SK-N-SH (cell line): ENCODE results near the gene MGA. TPM values are rescaled to one million over a fixed set of nuclear protein-coding genes. Genes with fewer than 3 reads are reported as not detected.

ENCODE experiments used
- CTCF ChIA-PET: fragments of 300-600, 350-600 bp; formaldehyde crosslinking; extraction: SDS; loops from one replicate; lab custom pipeline; 2021; lab: Yijun Ruan, JAX
- POLR2A ChIA-PET: fragments of 350-600 bp; sonication (Branson Sonifier 250); formaldehyde crosslinking; extraction: SDS; loops from one replicate; lab custom pipeline; 2020; ENCODE audit warnings: antibody characterized with exemption, inconsistent platforms; lab: Yijun Ruan, JAX
- DNase-seq: peaks from one replicate; pipeline ENCODE4 v3.0.0; 2012
- H2AFZ ChIP-seq: fragments of 200-600 bp; sonication (generic); 2 replicates; pipeline ENCODE4 v1.8.1; 2016; ENCODE audit warnings: antibody characterized with exemption, mild to moderate bottlenecking, low read depth
- H3F3A ChIP-seq: fragments of 200-600 bp; sonication (generic); replicated peaks from 2 replicates; pipeline ENCODE3; 2016; ENCODE audit warnings: antibody characterized with exemption, mild to moderate bottlenecking; ENCODE audit not compliant: insufficient read depth
- H3K27ac ChIP-seq, 2 experiments: fragments of 200-500 bp in 1 of 2; fragments of 200-600 bp in 1 of 2; sonication (Bioruptor generic) in 1 of 2; sonication (generic), shearing (Covaris generic) in 1 of 2; 2 replicates each; pipeline versions ENCODE4 v1.5.1 to v1.6.1; 2014 to 2016; ENCODE audit warnings: low read depth in 2 of 2, inconsistent platforms in 1 of 2, low read length in 1 of 2, mild to moderate bottlenecking in 1 of 2, mixed read lengths in 1 of 2
- H3K27me3 ChIP-seq: fragments of 200-600 bp; sonication (generic), shearing (Covaris generic); 2 replicates; pipeline ENCODE4 v1.6.1; 2016; ENCODE audit warnings: mixed run types; ENCODE audit not compliant: insufficient read depth
- H3K36me3 ChIP-seq, 2 experiments: fragments of 200-500 bp in 1 of 2; fragments of 200-600 bp in 1 of 2; sonication (Bioruptor generic) in 1 of 2; sonication (generic) in 1 of 2; replicated peaks in 1 of 2; 2 replicates each; pipeline versions ENCODE3 to v1.5.1; 2014 to 2016; ENCODE audit warnings: low read length in 1 of 2, mild to moderate bottlenecking in 1 of 2; ENCODE audit not compliant: insufficient read depth in 2 of 2, control insufficient read depth in 1 of 2
- H3K4me1 ChIP-seq, 2 experiments: fragments of 200-500 bp in 1 of 2; fragments of 200-600 bp in 1 of 2; sonication (Bioruptor generic) in 1 of 2; sonication (generic), shearing (Covaris generic) in 1 of 2; 2 replicates each; pipeline versions ENCODE4 v1.5.1 to v1.6.1; 2014 to 2016; ENCODE audit warnings: low read depth in 1 of 2, low read length in 1 of 2, mixed run types in 1 of 2; ENCODE audit not compliant: insufficient read depth in 2 of 2, control insufficient read depth in 1 of 2
- H3K4me2 ChIP-seq: fragments of 200-600 bp; sonication (generic), shearing (Covaris generic); 2 replicates; pipeline ENCODE4 v1.6.1; 2017; ENCODE audit warnings: mixed run types
- H3K4me3 ChIP-seq, 2 experiments: fragments of 200-500 bp in 1 of 2; fragments of 200-600 bp in 1 of 2; sonication (Bioruptor generic) in 1 of 2; sonication (generic), shearing (Covaris generic) in 1 of 2; 2 replicates each; pipeline versions ENCODE4 v1.5.1 to v1.8.1; 2014 to 2016; ENCODE audit warnings: low read depth in 2 of 2, inconsistent platforms in 1 of 2, low read length in 1 of 2, mild to moderate bottlenecking in 1 of 2, mixed read lengths in 1 of 2, moderate library complexity in 1 of 2
- H3K79me2 ChIP-seq: fragments of 200-600 bp; sonication (generic); 2 replicates; pipeline ENCODE4 v1.8.1; 2017; ENCODE audit warnings: mild to moderate bottlenecking; ENCODE audit not compliant: insufficient read depth
- H3K9ac ChIP-seq: fragments of 200-600 bp; sonication (generic); 2 replicates; pipeline ENCODE4 v1.6.1; 2017; ENCODE audit warnings: mixed run types
- H3K9me2 ChIP-seq: fragments of 200-600 bp; sonication (generic); 2 replicates; pipeline ENCODE4 v1.6.1; 2017; ENCODE audit warnings: mixed run types
- H3K9me3 ChIP-seq: fragments of 200-600 bp; sonication (generic); 2 replicates; pipeline ENCODE4 v1.6.1; 2017; ENCODE audit warnings: mixed run types, mild to moderate bottlenecking, moderate library complexity
- H4K20me1 ChIP-seq: fragments of 200-600 bp; sonication (generic); 2 replicates; pipeline ENCODE4 v1.6.1; 2017; ENCODE audit warnings: mild to moderate bottlenecking, mixed run types; ENCODE audit not compliant: insufficient read depth
- EZH2phosphoT487 ChIP-seq: fragments of 200-600 bp; sonication (generic); IDR thresholded peaks from 2 replicates; pipeline ENCODE4 v1.6.1; 2017; ENCODE audit warnings: low read depth, mixed run types, mild to moderate bottlenecking, antibody characterized with exemption, moderate library complexity, borderline replicate concordance
- FOSL2 ChIP-seq: IDR thresholded peaks from 2 replicates; pipeline ENCODE4 v1.4.0; 2012; ENCODE audit warnings: low read depth, mild to moderate bottlenecking, moderate library complexity, borderline replicate concordance
- FOXJ3 ChIP-seq: sonication (generic); formaldehyde crosslinking; IDR thresholded peaks from 2 replicates; pipeline ENCODE4 v1.5.1; 2020; ENCODE audit warnings: mild to moderate bottlenecking, missing genetic modification reagents
- FOXM1 ChIP-seq: IDR thresholded peaks from 2 replicates; pipeline ENCODE4 v1.4.0; 2012; ENCODE audit warnings: low read depth, mild to moderate bottlenecking
- GABPA ChIP-seq: IDR thresholded peaks from 2 replicates; pipeline ENCODE4 v1.4.0; 2012; ENCODE audit warnings: low read depth, mild to moderate bottlenecking
- GATA2 ChIP-seq: sonication (generic); formaldehyde crosslinking; IDR thresholded peaks from 2 replicates; pipeline ENCODE4 v1.5.0; 2020; ENCODE audit warnings: mild to moderate bottlenecking, missing genetic modification reagents
- MAX ChIP-seq: IDR thresholded peaks from 2 replicates; pipeline ENCODE4 v1.4.0; 2012; ENCODE audit warnings: low read depth
- MXI1 ChIP-seq: IDR thresholded peaks from 2 replicates; pipeline ENCODE4 v1.6.1; 2012; ENCODE audit warnings: mild to moderate bottlenecking, low read depth, low read length, improper control_type of control experiment
- NFIC ChIP-seq: IDR thresholded peaks from 2 replicates; pipeline ENCODE4 v1.4.0; 2012; ENCODE audit warnings: borderline replicate concordance
- PBX3 ChIP-seq: IDR thresholded peaks from 2 replicates; pipeline ENCODE4; 2012
- POLR2AphosphoS5 ChIP-seq: IDR thresholded peaks from 2 replicates; pipeline ENCODE4 v1.6.1; 2012; ENCODE audit warnings: low read depth, low read length
- RAD21 ChIP-seq: IDR thresholded peaks from 2 replicates; pipeline ENCODE4 v1.6.1; 2012; ENCODE audit warnings: mild to moderate bottlenecking, low read length
- RCOR1 ChIP-seq: fragments of 150-350 bp; IDR thresholded peaks from 2 replicates; pipeline ENCODE4 v1.6.1; 2017; ENCODE audit warnings: antibody characterized with exemption, low read length
- RFX5 ChIP-seq: IDR thresholded peaks from 2 replicates; pipeline ENCODE4 v1.6.1; 2012; ENCODE audit warnings: mild to moderate bottlenecking, improper control_type of control experiment, low read length
- SIN3A ChIP-seq: IDR thresholded peaks from 2 replicates; pipeline ENCODE4 v1.6.1; 2012; ENCODE audit warnings: low read depth, mild to moderate bottlenecking, low read length, moderate library complexity, borderline replicate concordance
- SMC3 ChIP-seq: IDR thresholded peaks from 2 replicates; pipeline ENCODE4 v1.6.1; 2012; ENCODE audit warnings: low read depth, low read length, improper control_type of control experiment
- TCF12 ChIP-seq: IDR thresholded peaks from 2 replicates; pipeline ENCODE4 v1.4.0; 2012
- USF1 ChIP-seq: IDR thresholded peaks from 2 replicates; pipeline ENCODE4 v1.4.0; 2012; ENCODE audit warnings: low read depth, borderline replicate concordance
- USF2 ChIP-seq: fragments of 150-350 bp; IDR thresholded peaks from 2 replicates; pipeline ENCODE4 v1.6.1; 2017; ENCODE audit warnings: antibody characterized with exemption, low read length, low read depth, borderline replicate concordance
- WGBS: methylation state at CpG from one replicate; pipeline ENCODE4 v1.1.6; 2017; ENCODE audit warnings: low lambda C conversion rate; 5-methylcytosine and 5-hydroxymethylcytosine counted together
- polyA plus RNA-seq, 3 experiments: library from polyadenylated mRNA; depleted of rRNA; stranded (reverse); fragments of >200 nt; gene quantifications; 2 replicates each; pipeline ENCODE4 v1.2.3, GENCODE V29; 2012

Gene MGA
- polyA plus RNA-seq, 1 of the 3 experiments (the other 2 are of a cell fraction): 2.3 TPM

- Histone ChIP-seq H3K4me1 (no peaks in the 10 kb centered on the region), H3K36me3 (no peaks in the 10 kb centered on the region), H3K27ac (no peak overlapping the region), H3K4me2 (no peak overlapping the region), H3F3A (no peaks in the 10 kb centered on the region), H2AFZ (no peak overlapping the region), H3K27me3 (no peaks in the 10 kb centered on the region), H3K9me2 (no peaks in the 10 kb centered on the region), H3K79me2 (no peaks in the 10 kb centered on the region), H4K20me1 (no peaks in the 10 kb centered on the region), H3K9me3 (no peaks in the 10 kb centered on the region), H3K9ac (no peak overlapping the region), H3K4me3 (no peak overlapping the region)
- 97% methylated on average over 1 of the region's 1 CpG for WGBS
- POLR2A ChIA-PET: no interaction called here
- DNase-seq: no peak
- TF ChIP-seq GABPA (no peak), RAD21 (no peak)
- CTCF ChIA-PET: interaction anchor here (0.6 to 2.1 kb wide), 5 partner anchors 12 to 136 kb away, joined by 3 to 5 read pairs (median 3); partner anchors contain the start of gene MGA
Observed at GRCh38 chr15:41648097-41648496, 12.1 kb upstream of the MGA start.

- H2AFZ ChIP-seq: no peak overlapping the region
- no peaks in the 10 kb centered on the region for H3K27me3 ChIP-seq
- TF ChIP-seq USF2: no peak
- no peak for TF ChIP-seq SIN3A
- no peak for TF ChIP-seq TCF12
- TF ChIP-seq FOSL2: peak; percentile 40; the same call in 1 of the 2 replicates
- TF ChIP-seq SMC3: no peak
- TF ChIP-seq EZH2phosphoT487: no peak
- TF ChIP-seq POLR2AphosphoS5: no peak
- no peak for TF ChIP-seq GATA2
- no peak overlapping the region for H3K27ac ChIP-seq
- no peaks in the 10 kb centered on the region for H3K9me2 ChIP-seq
- no peak for DNase-seq
- no peak overlapping the region for H3K9ac ChIP-seq
- H3K79me2 ChIP-seq: no peaks in the 10 kb centered on the region
- ChIA-PET CTCF (interaction anchor here (0.7 to 1.2 kb wide), 2 partner anchors 13 to 137 kb away, joined by 3 read pairs; no protein-coding TSS in a partner anchor), POLR2A (no interaction called here)
- no peaks in the 10 kb centered on the region for H3K9me3 ChIP-seq
- H4K20me1 ChIP-seq: no peaks in the 10 kb centered on the region
- H3F3A ChIP-seq: no peaks in the 10 kb centered on the region
- H3K36me3 ChIP-seq: no peaks in the 10 kb centered on the region
- H3K4me2 ChIP-seq: 0 out of 2 replicates have a peak overlapping the region, but pooled peaks have one; percentile 37
- no peak overlapping the region for H3K4me3 ChIP-seq
- H3K4me1 ChIP-seq: no peaks in the 10 kb centered on the region
- WGBS: 92% methylated on average over 1 of the region's 1 CpG
Observed at GRCh38 chr15:41648770-41649169, 11.4 kb upstream of the MGA start.

GRCh38 chr15:41650806-41651205, 9.4 kb upstream of the MGA start:
- Histone ChIP-seq H3K9ac (no peak overlapping the region), H3K79me2 (no peaks in the 10 kb centered on the region), H3K4me2 (no peak overlapping the region), H3K4me1 (no peaks in the 10 kb centered on the region), H4K20me1 (no peaks in the 10 kb centered on the region), H2AFZ (no peak overlapping the region), H3K9me3 (no peaks in the 10 kb centered on the region), H3K9me2 (no peaks in the 10 kb centered on the region), H3F3A (no peaks in the 10 kb centered on the region), H3K36me3 (no peaks in the 10 kb centered on the region), H3K4me3 (no peak overlapping the region), H3K27me3 (no peaks in the 10 kb centered on the region), H3K27ac (no peak overlapping the region)
- 89% methylated on average over 1 of the region's 1 CpG for WGBS
- no peak for DNase-seq
- ChIA-PET POLR2A (no interaction called here), CTCF (no interaction called here)
- TF ChIP-seq RFX5: no peak
- TF ChIP-seq TCF12: no peak
- TF ChIP-seq USF1: no peak
- TF ChIP-seq PBX3: no peak
- TF ChIP-seq FOXM1: no peak
- TF ChIP-seq SIN3A: no peak
- no peak for TF ChIP-seq GABPA
- no peak for TF ChIP-seq RCOR1
- TF ChIP-seq MAX: no peak
- no peak for TF ChIP-seq FOXJ3 (CRISPR knock-in tag)
- TF ChIP-seq MXI1: no peak
- TF ChIP-seq NFIC: no peak
